Muscle of back (tissue), 11 donors: ENCODE measurements around the gene VTI1A. TPM values are rescaled to one million over a fixed set of nuclear protein-coding genes. Genes with fewer than 3 reads are reported as not detected.
A peak's percentile ranks its signal among the peaks of the same experiment; 100 is the strongest.
"Not testable (repeated sequence)": the region's sequence is repeated elsewhere in the genome, so short reads cannot be mapped to it uniquely, and the experiment has no call there.

Source experiments
- DNase-seq, 3 donors: peaks; one replicate each; pipeline versions ENCODE4 v3.0.0 to v3.0.0-alpha.2; 2013
- polyA plus RNA-seq, 10 donors: library from polyadenylated mRNA; unstranded; fragments of 120-200 nt; gene quantifications; one replicate each; pipeline ENCODE4 v1.2.1, GENCODE V29; 2013; ENCODE audit not compliant: insufficient read length in 10 of 10

The VTI1A gene
- polyA plus RNA-seq, 10 donors = 11.9 to 18.4 (median 14.7) TPM

DNA sequence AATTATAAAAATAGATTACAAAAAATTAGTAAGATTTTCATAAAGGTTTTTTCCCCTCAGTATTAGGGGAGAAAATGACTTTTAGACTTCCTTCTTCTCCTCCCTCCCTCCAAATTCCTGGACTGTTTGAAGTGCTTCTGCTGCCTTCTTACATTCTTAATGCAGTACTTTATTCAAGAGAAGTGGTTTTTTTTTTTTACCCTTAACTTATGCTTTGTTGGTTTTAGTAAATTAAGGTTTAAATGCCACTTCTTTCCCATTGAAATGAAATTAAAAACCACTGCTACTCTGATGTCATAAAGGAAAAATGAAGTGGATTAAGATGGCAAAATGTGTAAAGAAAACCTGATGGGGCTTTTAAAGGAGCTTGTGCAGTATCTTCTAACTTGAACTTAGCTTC lies 140.7 kb downstream of the VTI1A start:
- DNase-seq = no peak

DNA sequence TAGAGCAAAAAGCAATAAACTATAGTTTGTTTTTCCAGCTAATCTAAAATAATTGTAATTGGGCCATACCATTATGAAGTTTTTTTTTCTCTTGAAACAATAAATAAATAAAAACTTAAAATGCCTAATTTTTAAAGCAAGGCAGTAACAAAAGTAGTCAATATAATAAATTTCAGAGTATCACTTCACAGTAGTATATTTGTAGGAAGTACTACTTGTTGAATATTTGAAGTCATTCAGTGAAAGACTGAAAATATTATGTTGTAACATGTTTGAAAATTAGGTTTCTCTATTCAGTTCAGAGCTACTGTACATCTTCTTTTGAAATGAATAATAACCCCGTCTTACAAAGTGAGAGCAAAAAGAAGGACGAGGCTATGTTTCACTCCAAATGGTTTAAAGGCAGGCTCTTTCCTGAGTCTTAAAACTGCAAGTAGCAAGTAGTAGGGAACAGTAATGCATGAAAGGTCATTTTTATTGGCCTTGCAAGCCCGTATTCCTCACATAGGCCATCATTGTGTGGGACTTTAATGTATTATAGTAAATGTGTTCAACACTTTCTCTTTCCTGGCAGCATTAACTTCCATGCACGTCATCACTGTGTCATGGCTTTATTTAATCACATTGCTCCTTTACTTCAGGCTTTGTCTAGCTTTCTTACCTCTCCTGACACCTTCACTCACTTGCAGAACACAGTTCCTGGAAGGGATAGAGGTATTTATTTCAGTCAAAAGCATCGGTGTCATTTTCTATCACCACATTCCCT lies 141.4 kb downstream of the VTI1A start:
- DNase-seq = no peak

DNA sequence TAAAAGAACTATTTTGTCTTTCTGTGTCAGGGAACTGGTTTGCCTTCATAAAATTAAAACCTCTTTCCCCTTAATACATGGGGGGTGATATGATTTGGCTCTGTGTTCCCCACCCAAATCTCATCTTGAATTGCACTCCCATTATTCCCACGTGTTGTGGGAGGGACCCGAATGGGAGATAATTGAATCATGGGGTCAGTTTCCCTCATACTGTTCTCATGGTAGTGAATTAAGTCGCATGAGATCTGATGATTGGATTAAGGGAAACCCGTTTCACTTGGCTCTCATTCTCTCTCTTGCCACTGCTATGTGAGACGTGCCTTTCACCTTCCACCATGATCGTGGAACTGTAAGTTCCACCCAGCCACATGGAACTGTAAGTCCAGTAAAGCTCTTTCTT lies 142.1 kb downstream of the VTI1A start:
- DNase-seq = no peak

DNA sequence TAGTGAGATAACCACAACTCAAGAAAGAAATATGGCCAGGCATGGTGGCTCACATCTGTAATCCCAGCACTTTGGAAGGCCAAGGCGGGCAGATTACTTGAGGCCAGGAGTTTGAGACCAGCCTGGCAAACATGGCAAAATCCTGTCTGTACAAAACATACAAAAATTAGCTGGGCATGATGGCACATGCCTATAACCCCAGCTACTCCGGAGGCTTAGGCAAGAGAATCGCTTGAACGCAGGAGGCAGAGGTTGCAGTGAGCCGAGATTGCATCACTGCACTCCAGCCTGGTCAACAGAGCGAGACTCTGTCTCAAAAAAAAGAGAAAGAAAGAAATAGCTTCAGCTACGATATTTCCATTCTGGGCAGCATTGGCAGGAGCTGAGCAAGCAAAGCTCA lies 143.8 kb downstream of the VTI1A start:
- not testable (repeated sequence) for DNase-seq

DNA sequence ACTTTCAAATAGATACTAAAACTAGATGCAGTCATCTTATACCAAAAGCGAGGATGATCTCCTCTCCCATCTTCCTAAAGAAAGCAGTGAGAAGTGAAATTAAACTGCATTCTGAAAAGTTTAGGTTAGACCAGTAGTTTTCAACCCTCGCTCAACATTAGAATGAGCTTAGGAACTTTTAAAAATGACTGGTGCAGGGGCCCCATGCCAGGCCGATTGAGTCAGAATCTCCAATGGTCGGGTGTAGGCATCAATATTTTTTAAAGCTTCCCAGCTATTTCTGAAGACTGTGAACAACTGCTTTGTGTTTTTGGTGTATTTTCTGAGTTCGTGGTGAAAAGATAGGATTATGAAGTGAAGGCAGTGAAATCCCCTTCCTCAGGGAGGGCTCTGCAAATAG lies 146.0 kb downstream of the VTI1A start:
- no peak for DNase-seq

DNA sequence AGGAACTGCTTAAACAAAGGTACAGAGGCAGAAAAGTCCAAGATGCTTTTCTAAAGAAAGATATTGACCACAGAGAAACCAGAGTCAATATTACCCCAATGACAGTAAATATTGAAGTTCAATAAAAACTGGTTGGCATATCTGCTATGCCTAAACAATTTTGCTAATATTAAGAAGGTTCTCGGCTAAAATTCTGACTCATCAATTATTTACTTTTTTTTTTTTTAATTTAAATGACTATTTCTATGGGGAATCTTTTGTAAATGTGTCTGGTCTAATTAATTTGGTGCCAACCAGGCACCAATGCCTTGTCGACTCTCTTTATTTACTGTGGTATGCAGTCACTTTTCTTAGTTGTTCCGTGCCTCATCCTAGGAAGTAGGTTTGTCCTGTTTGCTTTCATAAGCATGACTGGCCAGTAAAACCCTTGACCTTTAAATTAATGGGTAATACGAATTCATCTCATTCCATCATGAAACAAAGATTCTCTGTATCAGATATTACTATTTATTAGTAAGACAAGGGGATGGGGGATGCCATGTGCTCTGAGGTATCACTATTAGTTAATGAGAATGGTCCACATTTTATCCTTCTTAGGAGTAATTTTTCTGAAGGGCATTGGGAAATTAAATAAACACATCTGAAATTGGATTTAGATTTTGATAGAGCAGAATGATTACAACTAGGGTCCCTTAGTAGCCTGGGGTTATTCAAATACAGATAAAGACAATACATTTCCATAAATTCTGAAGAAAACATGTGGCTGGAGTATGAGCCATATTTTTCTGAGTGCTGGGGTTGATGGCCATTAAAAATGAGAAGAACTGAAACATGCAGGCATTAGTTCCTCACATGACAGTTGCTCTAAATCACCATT lies 154.4 kb downstream of the VTI1A start:
- DNase-seq = no peak

DNA sequence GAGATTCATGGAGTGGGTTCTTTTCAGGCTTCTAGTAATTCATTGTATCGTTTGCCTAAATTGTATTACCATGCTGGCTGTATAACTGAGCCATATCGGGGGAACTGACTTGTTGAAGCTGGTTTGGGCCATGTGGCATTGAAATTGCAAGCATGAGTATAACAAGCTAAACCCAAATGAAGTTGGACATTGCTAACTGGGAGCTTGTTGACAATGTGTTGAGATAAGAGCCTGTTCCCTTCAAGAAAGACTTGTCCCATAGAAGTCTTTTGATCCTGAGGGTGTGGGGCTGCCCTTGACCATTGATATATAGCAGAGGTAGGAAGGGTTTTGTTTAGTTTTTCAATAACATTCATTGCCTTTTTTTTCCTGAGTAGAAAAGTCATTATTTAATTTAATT lies 156.0 kb downstream of the VTI1A start:
- DNase-seq = no peak

DNA sequence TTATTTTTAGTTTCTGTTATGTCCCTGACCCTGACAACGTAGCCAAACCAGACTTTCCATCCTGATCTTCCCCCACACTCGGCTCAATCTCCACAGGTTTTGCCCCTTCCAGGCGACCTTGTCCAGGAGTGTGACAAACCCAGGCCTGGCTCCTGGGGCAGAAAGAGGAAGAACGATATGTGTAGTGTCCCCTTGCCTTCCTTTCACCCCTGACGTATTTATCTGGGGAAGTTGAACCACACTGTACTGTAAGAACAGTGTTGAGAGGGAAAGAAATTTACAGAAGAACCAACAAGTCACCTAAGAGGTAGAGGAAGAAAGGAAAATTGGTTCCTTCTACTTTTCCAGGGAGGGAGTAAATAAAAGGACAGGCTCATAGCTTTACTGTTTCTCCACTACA lies 158.0 kb downstream of the VTI1A start:
- no peak for DNase-seq

DNA sequence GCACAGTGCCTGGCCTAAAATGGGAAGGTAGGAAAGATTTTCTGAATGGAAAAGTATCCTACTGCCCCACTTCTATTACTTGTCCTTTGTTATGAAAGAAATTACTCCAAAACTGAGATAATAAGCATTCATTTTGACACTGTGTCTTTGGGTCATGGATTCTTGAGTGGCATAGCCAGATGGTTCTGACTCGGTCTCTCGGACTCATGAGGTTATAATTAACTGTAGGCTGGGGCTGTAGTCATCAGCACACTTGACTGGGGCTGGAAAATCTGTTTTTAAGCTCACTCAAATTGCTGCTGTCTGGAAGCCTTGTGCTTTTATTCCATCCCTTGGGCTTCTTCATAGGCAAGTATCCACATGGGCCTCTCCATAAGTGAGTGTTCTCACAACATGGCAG lies 160.5 kb downstream of the VTI1A start:
- DNase-seq = no peak

DNA sequence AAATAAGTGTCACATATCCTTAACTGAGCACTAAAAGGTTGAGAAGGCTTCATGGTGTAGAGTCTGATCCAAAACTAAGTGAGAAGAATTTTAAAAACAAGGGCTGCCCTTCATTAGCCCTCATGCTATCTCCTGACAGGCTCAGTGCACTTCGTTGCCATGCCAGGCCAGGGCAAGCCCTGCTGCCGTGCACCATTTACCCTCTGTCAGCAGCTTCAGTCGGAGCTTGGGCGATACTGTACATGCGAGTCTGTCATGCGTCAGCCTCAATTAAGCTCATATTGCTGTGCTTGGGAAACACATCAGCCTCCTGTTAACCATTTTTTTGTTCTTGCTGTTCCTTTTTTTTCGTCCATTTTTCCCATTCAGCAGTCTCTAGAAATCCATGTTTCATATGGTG lies 166.6 kb downstream of the VTI1A start:
- no peak for DNase-seq

DNA sequence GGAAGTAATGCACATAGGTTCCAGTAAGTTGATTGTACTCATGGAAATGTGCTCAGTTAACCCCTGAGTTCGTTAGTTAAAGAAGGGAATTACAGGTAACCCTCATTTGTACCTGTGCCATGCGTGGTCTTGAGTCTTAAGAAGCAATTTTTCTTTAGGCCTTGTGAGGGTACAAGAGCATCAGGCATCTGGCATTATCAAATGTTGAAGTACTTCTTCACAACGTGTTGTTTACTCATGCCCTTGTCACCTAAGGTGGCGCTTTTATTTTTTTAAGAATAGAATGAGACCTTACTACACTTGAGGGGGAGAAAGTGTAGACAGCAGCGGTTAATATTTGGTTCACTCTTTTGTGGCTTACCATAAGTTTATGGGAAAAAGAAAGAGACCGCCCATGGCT lies 167.1 kb downstream of the VTI1A start:
- no peak for DNase-seq

DNA sequence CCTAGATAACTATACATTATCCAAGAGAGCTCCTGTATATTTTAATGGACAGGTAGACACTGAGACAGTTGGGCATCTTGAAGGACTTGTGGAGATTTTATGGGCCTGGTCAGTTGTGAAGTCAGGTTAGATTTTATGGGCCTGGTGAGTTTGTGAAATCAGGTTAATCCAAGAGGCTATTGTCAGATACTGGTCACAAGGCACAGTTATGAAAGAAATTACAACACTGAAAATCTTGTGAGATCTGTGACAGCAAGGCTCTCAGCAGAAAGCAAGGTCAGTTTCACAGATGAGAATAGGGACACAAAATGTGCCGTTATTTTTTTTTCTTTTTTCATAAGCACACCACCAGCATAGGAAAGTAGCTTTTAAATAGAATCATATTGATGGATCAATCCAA lies 167.6 kb downstream of the VTI1A start:
- no peak for DNase-seq

DNA sequence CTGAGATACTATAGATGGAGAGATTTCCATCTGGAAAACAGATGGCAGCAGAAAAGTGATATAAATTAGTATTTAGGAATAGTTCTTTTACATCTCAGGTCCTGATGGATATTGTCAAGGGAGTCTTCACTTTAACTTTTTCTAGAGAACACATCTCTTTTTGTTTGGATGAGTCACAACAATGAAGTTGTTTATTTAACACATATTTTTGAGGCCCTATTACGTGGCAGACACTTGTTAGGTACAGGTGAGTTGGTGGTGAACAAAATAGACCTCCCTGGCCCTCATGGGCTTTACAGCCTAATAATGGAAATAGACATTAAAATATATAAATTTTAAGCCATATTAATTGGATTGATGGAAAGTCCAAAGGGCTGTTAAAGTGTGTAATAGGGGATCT lies 168.3 kb downstream of the VTI1A start:
- no peak for DNase-seq

DNA sequence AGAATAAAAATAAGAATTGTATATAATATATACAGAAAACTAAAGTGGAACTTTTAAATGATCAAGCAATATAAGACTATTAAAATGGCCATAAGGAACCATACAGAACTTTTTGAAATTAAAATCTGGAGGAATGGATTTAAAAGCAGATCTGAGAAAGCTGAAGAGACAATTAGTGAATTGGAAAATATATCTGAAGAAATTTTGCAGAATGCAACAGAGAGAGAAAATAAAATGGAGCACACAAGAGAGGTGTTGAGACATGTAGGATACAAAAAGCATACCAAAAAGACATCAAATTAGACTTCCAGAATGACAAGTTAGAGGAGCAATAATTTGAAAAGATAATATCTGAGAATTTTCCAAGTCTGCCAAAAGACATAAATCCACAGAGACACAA lies 169.6 kb downstream of the VTI1A start:
- DNase-seq = no peak

DNA sequence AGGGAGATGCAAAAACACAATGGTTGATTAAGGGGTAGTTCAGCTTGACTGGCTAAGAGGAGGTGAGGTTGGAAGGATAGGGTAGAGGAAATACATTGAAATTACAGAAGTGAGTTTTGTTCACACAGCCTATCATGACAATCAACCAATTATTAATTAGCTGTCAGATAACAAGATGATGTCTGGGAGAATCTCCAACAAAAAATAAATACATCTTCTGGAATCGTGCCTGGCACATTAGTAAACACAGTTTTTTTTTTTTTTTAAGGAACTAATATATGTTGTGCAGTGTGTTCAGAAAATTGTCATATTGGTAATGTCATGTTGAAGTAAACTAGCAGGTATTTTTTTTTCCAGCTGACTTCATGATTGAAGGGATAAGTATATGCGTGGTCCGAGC lies 171.8 kb downstream of the VTI1A start:
- DNase-seq = no peak

DNA sequence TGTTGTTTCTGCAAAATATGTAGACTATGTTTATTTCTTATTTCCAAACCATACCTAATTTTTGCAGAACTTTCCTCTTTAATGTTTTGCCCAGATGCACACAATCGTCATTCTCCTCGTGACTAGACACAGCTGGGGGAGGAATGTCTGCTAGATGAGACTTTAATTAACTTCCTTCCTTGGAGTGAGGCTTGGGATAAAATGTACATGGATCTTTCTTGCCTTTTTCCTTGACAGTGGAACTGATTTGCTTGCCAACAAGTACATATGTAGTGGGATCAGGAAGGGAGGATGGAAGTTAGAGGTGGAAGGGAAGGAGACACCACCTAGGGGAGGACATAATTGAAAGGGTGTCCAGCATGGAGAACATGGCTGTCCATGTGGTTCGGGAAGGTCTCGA lies 172.5 kb downstream of the VTI1A start:
- DNase-seq = peak in 1 of 3 donors; percentile 26

DNA sequence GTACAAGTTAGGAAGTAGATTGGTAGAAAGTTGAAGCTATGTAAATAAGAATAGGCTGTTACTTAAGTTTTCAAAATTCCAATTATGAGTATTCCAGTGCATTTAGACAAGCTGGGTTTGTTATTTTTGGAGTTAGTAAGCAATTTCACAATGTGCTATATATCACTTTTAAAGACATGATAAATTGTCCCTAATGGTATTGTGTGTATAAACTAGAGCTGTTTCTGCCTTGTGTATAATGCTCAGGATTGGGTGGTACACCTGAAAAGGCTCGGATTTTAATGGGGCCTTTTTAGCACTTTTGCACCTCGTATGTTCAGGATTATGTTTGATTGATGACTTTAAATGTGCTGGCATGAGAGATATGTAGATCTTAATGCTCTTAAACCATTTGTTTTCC lies 175.8 kb downstream of the VTI1A start:
- DNase-seq = no peak

DNA sequence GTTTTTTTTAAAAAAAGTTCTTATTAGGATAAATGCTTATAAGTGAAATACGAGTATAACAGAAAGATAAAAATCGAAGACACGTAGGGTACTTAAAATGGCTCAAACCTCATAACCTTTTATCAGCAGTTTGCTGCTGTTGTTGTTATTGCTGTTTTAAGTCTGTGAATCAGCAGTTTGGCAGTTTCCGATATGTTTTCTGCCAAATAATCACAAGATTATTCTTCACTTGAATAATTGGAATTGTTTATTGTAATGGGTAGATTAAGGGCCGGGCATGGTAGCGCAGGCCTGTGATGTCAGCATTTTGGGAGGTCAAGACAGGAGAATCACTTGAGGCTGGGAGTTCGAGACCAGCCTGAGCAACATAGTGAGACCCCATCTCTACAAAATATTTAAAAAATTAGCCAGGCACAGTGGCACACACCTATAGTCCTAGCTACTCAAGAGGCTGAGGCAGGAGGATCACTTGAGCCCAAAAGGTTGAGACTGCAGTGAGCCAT lies 177.6 kb downstream of the VTI1A start:
- no peak for DNase-seq

DNA sequence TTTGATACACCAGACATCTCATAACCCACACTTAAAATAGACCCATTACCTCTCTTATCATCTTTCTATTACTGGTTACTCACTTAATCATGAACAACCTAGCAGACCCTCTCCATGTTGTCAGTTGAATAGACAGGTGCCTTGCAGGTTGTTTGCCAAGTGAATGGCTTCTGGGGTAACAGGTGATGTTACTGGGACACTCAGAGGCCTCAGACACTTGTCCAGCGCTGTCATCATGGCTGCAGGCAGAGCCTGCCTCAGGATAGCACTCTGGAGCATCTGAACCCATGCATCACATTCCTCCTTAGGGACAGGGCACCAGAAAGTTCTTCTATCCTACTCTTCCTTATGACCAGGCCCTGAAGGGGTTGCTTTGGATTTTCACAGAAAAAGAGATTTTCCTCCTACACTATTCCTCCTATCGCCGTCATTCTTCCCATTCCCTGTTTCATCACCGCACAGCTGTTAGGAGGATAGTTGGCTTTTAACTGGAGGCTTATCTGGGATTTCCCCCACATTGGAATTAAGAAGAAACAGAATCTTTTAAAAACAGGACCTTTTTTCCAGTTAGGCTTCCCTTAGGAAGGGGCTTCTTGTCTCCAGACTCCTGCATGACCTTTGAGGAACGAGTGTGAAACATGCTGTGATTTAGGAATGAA lies 182.1 kb downstream of the VTI1A start:
- peak in 1 of 3 donors; percentile 22 for DNase-seq

DNA sequence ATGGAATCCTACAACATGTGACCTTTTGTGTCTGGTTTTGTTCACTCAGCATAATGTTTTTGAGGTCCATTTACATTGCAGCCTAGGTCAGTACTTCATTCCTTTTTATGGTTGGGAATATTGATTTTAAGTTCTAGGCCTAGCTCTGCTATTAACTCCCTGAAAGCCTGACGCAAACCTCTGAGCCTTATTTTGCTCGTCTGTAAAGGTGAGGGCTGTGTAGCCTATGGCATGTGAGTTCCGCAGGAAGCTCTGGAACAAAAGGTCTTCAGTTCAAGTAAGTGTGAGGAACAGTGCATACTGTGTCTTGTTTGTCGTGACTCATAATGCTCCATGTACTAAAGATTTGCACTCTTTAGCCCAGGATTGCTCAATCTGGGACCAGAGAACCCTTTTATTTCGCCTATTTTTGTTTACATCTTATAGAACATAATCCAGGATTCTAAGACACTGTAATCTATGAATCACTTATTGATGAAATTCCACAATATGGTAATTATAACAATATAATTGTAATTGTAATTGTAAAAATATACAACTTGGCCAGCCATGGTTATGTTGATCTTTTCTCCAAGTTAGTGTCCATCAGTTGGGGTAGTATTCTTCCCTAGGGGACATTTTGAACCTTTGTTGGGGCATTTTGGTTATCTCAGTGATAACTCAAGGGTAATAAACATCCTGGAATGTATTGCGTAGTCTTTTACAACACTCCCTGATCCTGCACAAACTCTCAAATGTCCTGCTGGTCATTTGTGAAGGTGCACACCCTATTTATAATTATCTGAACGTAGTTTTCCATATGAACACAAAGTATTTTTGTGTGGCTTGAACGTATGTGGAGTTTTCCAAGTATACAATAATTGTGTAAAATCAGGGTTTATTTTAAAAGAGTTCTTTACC lies 184.7 kb downstream of the VTI1A start:
- no peak for DNase-seq

DNA sequence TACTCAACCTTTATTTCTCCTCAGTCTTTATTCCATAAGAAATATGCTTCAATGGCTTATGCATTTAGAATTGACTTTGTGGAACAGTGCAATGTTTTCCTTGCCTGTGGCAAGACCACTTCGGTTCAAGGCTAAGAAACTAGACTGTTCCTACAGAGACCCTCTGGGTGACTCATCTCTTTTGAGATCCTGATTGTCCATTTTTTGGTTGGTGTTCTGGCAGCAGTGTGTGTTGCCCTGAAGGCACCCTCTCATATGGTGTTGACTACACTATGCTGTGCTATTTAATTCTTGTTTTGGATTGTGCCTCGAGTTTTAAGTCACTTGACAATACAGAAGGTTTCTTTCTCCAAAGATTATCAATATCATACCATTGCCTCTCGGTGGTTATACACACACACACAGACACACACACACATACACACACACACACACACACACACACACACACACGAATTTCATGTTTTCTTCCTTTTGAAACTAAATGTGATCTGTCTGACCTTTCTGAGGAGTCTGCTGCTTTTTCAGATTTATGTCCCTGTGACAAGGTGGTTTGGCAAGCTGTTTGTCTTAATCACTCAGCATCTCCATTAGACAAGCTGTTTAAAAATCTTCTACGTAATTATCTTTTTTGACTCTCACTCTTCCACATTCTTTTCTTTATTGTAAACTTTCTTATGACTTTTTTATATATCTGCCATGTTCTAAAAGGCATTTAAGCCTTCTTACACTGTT lies 187.2 kb downstream of the VTI1A start:
- no peak for DNase-seq
